Measurements from ENCODE around the gene FAM174B.

Gene FAM174B

DNA sequence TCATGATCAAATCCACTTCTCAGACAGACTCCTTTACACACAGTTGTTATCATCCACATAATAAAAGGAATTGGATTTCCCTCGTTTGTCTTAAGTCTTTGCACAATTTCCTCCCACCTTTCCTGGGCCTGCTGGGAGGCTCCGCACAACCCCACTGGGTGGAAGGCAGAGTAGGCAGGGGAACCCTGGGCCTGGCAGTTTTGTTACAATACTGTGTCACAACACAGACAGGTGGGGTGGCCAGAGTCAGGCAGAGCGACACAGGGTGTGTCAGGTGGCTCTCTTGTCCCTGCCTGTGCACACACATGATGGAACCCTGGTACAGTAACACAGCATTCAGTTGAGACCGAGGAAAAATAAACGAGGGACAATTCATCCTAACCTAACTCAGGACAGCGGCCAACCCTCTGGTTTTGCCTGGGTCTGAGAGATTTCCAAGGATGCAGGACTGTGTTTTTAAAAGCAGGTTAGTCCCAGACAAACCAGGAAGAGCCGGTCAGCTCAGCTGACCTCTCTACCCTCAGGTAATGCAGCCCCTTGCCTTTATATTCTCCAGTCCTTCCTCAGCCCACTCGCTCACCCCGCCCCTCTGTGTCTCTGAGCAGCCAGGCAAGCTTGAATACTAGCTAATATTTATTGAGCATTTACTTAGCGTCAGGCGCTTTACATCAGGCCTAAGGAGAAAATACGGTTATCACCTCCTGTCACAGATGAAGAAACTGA lies 8.8 kb upstream of the FAM174B start:
- DNase-seq = no peak

DNA sequence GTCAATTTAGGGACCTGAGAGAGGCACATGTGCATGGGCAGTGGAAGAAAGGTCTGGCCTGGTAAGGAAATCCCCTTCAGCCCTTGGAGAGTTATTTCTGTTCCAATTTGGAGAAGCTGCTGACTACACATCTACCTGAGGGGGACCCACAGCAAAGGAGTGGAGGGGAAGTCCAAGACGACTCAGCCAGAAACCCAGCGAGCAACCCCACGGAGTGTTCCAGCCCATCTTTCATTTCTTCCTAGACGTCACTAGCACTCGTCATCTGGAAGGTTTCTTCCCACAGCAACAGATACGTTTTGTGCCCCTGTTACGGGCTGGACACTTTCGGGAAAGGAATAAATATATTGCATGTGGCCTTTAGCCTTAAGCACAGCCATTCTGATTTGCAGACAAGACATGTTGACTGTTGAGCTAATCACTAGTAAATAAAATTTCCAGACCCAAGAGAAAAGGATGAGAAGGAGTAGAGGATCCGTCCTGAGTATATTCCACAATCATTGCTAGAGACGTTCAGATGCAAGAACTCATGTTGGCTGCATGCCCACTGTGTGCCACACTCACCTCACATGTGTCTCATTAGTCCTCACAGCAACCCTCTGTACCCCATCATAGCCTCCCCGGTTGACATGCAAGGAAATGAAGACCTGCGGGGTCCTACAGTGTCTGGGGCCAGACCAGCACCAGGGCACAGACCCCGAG lies 7.8 kb upstream of the FAM174B start:
- no peak for DNase-seq

DNA sequence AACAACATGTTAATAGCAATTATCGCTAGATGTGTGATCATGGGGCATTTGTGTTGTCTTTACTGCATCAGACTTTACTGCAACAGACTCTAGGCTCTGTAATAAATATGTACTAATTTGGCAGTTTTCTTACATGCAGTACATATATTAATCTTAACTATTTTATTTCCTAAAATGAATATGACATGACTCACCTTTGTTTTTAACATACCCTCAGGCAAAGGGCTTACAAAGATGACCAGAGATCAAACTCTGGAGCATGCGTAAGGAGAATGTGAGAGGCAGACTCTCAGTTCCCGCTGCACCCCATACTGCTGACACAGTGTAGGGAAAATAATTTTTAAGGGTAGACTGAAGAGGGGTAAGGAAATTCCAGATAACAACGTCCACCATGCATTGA lies 7.2 kb upstream of the FAM174B start:
- DNase-seq = no peak

DNA sequence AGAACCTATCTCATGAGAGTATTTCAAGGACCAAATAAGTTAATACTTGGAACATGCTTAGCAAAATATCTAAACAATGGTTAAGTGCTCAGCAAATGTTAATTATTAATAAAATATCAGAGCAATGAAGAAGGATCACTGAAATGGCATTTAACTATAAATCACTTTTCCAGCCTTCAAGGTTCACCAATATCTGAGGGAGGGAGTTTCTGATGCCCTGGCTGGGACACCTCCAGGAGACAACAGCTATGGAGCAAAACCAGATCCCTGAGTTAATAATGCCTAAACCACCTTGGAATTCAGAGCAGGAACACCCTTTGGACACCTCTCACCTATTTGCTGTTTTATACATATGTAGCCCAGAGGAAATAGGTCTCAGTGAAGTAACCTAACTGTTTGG lies 6.4 kb upstream of the FAM174B start:
- DNase-seq = no peak

DNA sequence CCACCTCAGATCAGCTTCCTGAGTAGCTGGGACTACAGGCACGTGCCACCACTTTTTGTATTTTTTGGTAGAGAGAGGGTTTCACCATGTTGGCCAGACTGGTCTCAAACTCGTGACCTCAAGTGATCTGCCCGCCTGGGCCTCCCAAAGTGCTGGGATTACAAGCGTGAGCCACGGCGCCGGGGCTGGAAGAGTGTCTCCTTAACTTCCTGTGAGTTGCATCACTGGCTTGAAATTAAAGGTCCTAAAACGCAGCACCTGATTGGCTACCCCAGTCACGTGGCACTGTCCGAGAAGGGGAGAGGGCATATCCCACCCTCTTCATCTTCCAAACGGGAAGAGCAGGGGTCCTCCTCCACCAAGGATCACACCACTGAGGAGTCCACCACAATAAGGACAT lies 5.5 kb upstream of the FAM174B start:
- no peak for DNase-seq

DNA sequence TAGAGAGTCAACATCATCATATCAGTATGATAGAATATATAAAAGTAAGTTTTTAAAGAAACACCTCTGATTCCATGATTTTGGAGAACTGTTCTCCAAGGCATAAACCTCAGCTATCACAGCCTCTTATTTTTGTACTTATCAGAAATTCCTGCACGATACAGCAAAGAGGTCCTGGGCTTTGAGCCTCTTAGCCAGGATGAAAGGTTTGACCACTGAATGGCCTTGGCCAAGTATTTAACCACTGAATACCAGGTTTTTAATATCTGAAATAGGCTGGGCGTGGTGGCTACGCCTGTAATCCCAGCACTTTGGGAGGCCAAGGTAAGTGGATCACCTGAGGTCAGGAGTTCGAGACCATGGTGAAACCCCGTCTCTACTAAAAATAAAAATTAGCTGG lies 1.9 kb upstream of the FAM174B start:
- DNase-seq = no peak

DNA sequence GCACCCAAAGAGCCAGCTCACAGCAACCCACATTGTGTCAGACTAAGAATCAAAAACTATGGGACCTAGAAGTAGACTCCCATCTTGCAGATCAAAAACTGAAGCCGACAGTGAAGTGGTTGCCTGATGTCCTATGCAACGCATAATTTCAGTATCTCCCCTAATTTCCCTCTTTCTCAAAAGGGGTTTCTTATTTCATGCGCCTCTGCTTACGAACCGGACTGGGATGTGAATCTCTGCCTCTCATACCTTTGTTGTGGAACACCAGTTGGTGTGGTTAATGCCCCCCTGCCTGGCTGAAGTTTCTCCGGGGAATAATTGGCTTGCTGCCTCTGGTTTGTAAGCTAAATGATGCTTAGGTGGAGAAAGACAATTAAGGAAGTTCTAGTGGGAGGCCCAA lies 514 bp upstream of the FAM174B start:
- DNase-seq = peak; percentile 18

DNA sequence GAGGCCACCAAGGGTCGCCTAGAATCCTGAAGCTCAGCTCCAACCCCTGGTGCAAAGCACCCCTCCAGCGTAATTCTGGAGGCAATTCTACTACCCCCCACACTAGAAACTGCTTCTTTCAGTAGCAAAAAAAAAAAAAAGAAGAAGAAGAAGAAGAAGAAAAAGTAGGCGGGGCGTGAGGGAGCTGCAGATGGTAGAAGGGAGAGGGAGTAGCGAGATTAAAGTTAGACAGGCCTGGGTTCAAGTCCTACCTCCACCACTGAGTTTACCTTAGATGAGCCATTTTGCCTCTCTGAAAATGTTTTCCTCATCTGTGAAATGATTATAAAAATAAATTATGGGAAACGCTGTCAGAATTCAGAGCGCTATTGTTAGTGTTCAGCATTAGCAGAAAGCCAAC lies 913 bp downstream of the FAM174B start:
- peak; percentile 59 for DNase-seq

DNA sequence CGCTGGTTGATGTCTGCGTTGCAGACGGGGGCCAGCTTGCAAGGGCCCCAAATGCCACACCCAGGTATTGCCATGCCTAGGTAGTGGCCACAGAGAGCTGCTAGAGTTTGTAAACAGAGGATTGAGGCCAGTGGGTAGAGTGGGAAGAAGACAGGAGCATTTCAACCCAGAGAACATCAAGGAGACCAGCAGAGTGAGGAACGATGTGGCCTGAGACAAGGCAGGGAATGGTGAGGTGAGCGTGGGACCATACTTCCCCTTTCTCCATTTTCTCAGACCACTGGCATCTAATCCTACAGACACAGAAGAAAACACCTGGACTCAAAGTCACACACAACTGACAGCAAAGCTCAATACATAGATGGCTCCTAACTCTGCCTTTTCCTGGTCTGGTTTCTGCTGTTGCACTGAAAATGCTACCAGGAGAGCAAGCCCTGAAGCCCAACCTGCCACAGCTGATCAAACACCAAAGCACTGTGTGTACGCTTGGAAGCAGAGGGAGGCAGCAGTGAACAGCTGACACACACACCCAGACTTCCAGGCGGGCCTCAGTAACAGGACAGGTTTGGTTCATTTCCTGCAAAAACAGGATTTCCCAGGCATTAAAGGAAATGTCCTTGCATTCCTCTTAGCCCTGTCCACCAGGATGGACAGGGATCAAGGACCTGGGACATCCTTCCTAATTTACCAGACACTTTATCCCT lies 1.6 kb downstream of the FAM174B start:
- DNase-seq = peak; percentile 88

DNA sequence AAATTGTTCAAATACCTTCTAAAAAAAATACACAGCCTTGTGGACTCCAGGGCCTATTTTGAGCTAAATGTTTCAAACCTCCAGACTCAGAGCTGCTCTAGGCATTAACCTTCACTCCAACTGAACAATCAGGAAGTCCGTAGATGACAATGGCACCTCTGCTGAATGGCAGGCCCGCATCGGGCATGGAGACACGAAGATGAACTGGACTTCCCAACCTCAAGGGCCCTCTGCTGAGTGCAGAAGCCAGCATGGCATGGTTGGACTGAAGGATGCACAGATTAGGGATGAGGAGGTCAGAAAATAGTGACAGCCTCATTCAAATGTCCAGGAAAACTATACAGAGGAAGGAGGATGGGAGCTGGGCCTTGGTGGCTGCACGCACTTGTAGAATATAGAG lies 2.2 kb downstream of the FAM174B start:
- DNase-seq = no peak

DNA sequence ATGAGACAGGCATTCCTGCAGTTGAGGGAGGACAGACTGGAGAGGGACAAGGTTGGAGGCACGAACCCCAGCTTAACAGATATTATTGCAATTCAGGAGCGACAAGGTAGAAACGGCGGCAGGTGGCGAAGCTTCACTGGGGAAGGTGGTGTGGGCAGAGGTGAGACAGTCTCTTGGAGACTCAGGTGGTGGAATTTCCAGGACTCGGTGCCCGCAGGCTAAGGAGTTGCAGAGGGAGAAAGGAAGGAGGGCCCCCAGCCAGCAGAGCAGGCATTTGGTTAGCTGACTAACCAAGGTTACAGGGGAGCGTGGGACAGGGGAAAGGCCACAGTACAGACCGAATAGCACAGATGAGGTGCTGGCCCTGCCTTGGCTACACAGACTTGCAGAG lies 3.0 kb downstream of the FAM174B start:
- DNase-seq = no peak

DNA sequence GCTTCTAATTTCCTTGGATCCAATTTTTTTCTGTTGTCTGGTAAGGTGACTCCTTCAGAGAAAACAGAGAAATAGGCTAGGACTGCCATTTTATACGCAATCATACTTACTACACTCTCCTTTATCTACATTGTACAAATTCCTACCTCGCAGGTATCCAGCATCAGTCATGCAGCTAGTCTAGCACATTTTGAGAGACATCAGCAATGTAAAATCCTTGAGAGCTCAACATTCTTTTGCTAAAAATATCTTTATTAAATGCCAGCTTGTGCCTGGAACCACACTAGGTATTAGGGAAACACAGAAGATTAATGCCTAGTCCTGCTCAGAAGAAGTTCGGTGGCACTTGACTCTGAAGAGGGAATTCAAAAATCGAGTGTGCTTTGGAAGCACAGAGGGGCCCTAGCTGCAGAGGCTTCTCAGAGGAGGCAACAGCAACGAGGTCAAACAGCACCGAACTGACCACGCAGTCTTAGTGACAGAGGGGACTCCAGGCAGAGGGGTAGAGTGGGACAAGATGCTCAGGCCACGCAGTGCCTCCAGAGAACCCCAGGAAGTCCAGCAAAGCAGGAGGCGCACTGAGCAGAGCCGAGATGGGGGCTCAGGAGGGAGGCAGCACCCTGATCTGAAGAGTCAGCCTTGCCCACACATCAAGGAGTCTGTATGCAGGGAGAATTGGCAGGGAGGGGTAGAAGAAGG lies 3.5 kb downstream of the FAM174B start:
- DNase-seq = no peak

DNA sequence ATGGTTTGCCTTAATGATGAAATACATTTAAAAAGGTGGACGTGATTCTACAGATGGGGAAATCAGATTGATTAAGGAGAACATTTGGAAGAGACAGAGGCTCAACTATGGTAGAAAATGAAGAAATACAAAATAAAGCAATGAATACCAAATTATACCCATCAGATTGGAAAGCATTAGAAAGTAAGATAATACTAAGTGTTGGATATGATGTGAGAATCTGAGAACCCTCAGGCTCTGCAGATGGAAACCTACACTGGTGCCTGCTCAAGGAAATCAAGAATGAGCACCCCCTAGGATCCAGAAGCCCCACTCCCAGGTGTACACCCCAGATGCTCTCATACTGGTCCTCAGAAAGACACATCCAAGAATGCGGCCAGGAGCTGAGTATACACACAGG lies 4.6 kb downstream of the FAM174B start:
- DNase-seq = no peak

DNA sequence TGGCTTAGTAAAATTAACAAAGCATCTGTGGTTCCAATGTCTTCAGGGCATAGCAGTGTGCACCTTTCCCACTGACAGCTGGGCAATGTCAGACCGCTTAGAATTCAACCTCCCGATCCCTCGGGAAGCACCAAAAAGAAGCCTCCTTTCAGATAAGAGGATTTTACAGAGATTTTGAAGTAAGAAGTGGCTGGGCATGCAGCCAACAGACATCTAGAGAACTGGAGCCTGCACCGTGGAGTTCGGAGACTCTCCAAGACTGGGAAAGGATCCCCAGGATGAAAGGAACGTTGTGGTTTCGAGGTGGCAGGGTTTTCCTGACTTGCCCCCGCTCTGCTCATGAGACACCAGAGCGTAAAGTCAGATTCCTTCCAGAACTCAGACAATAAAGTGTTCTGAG lies 5.3 kb downstream of the FAM174B start:
- DNase-seq = peak; percentile 19

DNA sequence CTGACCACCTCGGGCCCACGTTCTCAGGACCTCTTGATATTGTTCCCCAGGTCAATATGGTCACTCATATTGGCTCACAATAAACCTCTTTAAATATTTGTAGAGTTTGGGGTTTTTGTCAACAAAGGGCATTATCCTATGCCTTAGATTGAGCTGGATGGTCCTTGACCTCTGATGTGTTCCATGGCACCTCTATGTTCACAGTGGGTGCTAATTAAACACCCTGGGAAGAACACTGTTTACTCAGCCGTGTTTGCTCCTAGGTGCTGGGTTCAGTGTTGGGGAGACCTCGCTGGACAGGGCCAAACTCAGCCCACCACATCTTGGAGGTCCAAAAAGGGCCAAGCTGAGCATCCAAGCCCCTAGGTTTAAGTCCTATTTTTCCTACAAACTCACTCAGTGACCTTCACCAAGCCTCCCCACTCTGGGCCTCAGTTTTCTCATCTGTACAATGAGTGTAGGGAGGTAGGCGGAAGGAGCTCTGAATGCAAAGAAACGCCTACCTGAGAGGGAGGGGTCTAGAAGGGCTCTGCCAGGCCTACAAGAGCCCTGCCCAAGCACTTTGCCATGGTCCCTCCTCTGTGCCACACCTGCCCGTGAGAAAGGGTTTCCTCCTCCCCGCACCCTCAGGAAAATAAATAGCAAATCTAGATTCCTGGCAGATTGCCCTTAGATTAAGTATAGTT lies 7.2 kb downstream of the FAM174B start:
- peak; percentile 33 for DNase-seq

DNA sequence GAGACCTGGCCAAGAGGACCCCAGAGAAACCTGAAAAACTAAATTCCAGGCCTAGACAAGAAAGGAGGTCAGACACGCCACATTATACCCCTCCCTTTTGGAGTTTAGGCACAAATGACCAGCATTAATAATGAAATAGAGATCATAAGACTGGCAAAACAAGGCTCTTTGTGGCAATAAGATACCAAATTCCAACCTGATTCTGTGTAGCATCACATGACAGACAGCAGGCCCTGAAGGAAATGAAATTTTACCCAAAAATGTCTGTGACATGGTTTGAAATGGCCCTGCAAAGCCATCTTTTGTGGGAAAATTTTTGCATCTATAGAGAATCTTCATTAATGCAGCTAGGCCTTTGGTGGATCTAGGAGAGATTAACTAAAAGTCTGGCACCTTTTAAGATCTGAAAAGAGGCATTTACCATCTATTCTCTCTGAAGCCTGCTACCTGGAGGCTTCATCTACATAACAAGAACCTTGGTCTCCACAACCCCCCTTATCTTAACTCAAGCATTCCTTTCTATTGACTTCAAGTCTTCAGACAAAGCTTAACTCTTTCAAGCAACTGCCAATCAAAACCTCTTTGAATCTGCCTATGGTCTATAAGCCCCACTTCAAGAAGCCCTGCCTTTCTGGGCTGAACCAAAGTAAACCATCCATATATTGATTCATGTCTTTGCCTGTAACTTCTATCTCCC lies 8.0 kb downstream of the FAM174B start:
- no peak for DNase-seq

DNA sequence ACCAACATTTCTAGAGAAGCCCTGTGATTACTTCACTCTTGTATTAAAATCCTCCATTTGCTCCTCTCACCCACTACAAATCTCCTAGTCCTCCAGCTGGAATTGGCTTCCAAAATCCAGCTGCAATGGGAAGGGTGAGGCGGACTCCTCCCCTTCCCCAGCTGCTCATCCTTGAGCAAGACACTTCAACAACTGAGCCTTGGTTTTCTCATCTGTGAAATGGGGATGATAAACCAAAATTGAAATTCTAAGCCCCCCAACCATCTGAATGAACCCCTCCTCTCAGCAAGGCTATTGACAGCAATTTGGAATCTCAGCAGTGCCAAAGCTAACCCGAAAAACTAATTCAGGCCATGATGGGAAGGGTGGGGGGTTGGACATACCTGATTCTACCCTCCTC lies 9.4 kb downstream of the FAM174B start:
- DNase-seq = no peak

DNA sequence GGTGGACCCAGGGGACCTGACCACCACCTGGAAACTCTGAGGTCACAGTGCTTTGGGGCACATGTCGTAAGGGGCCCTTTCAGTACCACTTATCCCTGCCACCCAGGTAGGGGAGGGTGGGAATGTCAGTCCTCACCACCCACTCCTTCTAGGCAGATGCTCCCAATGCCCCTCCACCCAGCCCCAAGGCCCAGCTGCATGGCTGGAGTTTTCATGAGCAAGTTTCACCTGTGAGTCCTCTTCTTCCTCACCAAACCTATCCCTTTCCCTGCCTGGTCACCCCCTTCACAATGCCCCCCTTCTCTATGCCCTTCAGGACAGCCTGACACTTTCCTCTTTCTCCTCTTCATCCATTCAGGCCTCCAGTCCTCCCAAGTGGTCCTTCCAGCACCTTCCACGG lies 9.8 kb downstream of the FAM174B start:
- DNase-seq = no peak

DNA sequence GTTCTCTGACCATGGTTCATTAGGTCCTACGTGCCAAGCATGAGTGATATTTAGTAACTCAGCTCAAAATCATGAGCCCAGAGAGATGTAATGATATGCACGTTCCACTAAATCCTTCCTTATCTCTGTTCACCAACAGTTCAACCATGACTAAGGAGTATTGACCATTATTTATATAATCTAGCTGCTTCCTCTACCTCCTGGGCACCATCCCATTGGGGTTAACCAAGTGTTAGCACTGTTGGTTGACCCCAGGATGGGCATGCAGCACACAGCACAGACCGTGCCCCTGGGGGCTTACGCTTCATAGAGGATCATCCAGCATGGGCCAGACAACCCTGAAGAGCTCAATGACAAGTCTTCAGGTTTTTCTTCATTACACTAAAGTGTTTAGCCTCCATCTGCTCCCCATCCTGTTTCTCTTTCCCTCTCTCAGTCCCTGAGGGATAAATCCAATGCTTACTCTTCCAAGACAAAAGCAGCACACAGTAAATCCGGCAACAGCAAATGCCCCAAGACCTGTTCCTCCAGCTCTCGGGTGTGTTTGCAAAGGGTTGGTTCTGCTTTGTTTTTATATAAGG lies 10.4 kb downstream of the FAM174B start:
- DNase-seq = peak; percentile 28

DNA sequence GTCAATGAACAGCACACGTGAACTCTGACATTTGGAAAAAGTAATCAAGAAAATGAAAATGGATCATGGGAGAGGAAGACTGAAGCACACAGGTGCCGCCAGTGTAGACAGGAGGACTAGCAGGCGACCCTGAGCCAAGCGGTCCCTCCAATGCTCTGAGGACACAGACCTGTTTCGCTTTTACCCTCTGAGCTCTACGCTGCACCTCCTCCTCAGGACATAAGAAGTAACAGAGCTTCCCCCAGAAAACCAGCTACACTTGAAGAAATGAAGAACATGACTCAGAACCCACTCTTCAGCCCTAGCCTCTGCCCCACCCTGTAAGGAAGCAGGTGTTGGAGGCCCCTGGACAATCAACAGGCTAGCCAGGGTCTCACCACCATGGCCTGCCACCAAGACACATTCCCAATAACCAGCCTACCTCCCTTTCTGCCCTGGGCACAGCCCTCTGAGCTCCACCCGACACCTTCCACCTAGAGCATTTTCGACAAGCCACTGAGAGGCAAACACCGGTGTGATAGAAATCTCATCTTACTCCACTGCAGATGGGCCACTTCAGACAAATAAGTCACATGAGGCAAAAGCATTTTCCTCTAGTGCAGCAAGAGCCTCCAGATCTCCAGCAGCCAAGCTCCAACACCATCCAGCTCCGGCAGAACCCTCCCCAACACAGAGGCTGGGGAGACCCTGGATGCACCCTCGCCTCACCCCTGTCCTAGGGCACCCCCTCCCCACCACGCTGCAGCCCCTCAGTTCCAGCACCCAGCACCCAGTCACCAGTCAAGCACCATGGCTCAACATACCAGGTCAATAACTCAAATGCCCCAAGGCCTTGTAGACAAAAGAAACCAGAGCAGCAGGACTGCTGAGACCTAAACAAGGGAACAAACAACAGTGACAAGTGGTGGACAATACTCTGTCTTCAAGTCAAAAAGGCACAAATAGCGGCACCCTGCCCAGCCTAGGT lies 11.4 kb downstream of the FAM174B start:
- peak; percentile 29 for DNase-seq
